A549 (cell line): ENCODE results near the gene HS6ST3. TPM values are rescaled to one million over a fixed set of nuclear protein-coding genes. Genes with fewer than 3 reads are reported as not detected.

Experiments used
- ATAC-seq, 2 experiments: fragments of 200-7000 bp in 1 of 2; fragments of >200 bp in 1 of 2; cut with Nextera tagmentation in 1 of 2; cut with Tn5 transposase in 1 of 2; 3 replicates each; pipeline versions ENCODE4 v1.8.0 to v1.9.1; 2018 to 2020; ENCODE audit warnings: mild to moderate bottlenecking in 1 of 2, moderate library complexity in 1 of 2
- CTCF ChIA-PET: fragments of 300-600 bp; sonication (Branson Sonifier 250); formaldehyde crosslinking; extraction: SDS; loops from one replicate; lab custom pipeline; 2021; ENCODE audit warnings: antibody characterized with exemption, inconsistent platforms; lab: Yijun Ruan, JAX
- POLR2A ChIA-PET: fragments of 350-600 bp; formaldehyde crosslinking; extraction: SDS; loops from one replicate; lab custom pipeline; 2021; ENCODE audit warnings: antibody characterized with exemption, inconsistent platforms; lab: Yijun Ruan, JAX
- DNase-seq, 2 experiments: peaks; one replicate each; pipeline versions ENCODE4 v3.0.0 to v3.0.0-alpha.2; 2011 to 2016; ENCODE audit warnings: low read depth in 1 of 2, low spot score in 1 of 2
- FAIRE-seq: peaks from 2 replicates; lab custom pipeline; 2011; peaks lifted over from hg19 to GRCh38; lab: Jason Lieb, UNC
- H3K27ac ChIP-seq, 2 experiments: fragments of >200 bp; sonication (Bioruptor Twin); formaldehyde crosslinking; 3 replicates each; pipeline ENCODE4 v1.5.1; 2016 to 2017
- H3K4me1 ChIP-seq: fragments of >200 bp; sonication (Bioruptor Twin); formaldehyde crosslinking; 3 replicates; pipeline ENCODE4 v1.6.1; 2016
- H3K4me2 ChIP-seq: fragments of >200 bp; sonication (Bioruptor Twin); formaldehyde crosslinking; 3 replicates; pipeline ENCODE4 v1.6.1; 2016
- H3K4me3 ChIP-seq: fragments of >200 bp; sonication (Bioruptor Twin); formaldehyde crosslinking; 3 replicates; pipeline ENCODE4 v1.5.1; 2016
- H3K9me3 ChIP-seq: fragments of >200 bp; sonication (Bioruptor Twin); formaldehyde crosslinking; 3 replicates; pipeline ENCODE4 v1.6.1; 2016
- ATOH8 ChIP-seq: fragments of 250-450 bp; sonication (Bioruptor Pico); IDR thresholded peaks from 2 replicates; pipeline ENCODE4 v1.5.0; 2020; ENCODE audit warnings: low read depth, mild to moderate bottlenecking, moderate library complexity
- BCL3 ChIP-seq: fragments of >200 bp; sonication (Bioruptor Twin); formaldehyde crosslinking; IDR thresholded peaks from 3 replicates; pipeline ENCODE4 v1.6.1; 2016
- CBX2 ChIP-seq: fragments of 200-600 bp; sonication (generic); IDR thresholded peaks from 2 replicates; pipeline ENCODE4 v1.6.1; 2016; ENCODE audit warnings: low read depth, mild to moderate bottlenecking, borderline replicate concordance
- CBX8 ChIP-seq: fragments of 200-600 bp; sonication (generic); IDR thresholded peaks from 2 replicates; pipeline ENCODE4 v1.6.1; 2016
- CHD4 ChIP-seq: fragments of 200-600 bp; sonication (generic); IDR thresholded peaks from 2 replicates; pipeline ENCODE4 v1.6.1; 2016; ENCODE audit warnings: antibody characterized with exemption, mild to moderate bottlenecking, borderline replicate concordance
- CTCF ChIP-seq: fragments of >200 bp; sonication (Bioruptor Twin); formaldehyde crosslinking; IDR thresholded peaks from 3 replicates; pipeline ENCODE4 v1.5.1; 2016
- EHF ChIP-seq: fragments of 250-450 bp; sonication (Bioruptor Pico); IDR thresholded peaks from 2 replicates; pipeline ENCODE4 v1.5.0; 2020; ENCODE audit warnings: mild to moderate bottlenecking
- EP300 ChIP-seq, 2 experiments: fragments of >200 bp; sonication (Bioruptor Twin); formaldehyde crosslinking; IDR thresholded peaks; 2 replicates in 1 of 2; 3 replicates in 1 of 2; pipeline ENCODE4 v1.6.1; 2016 to 2017
- FOSB ChIP-seq: fragments of 250-450 bp; sonication (Bioruptor Pico); IDR thresholded peaks from 2 replicates; pipeline ENCODE4 v1.5.0; 2020; ENCODE audit warnings: mild to moderate bottlenecking, moderate library complexity
- HDAC2 ChIP-seq: fragments of 200-600 bp; sonication (generic); IDR thresholded peaks from 2 replicates; pipeline ENCODE4 v1.6.1; 2016
- HOXB13 ChIP-seq: fragments of 250-450 bp; sonication (Bioruptor Pico); IDR thresholded peaks from 2 replicates; pipeline ENCODE4 v1.5.0; 2020; ENCODE audit warnings: low read depth, mild to moderate bottlenecking, moderate library complexity
- JUN ChIP-seq, 2 experiments: fragments of >200 bp; sonication (Bioruptor Twin); formaldehyde crosslinking; IDR thresholded peaks; 2 replicates in 1 of 2; 3 replicates in 1 of 2; pipeline ENCODE4 v1.6.1; 2016 to 2017
- JUNB ChIP-seq: fragments of >200 bp; sonication (Bioruptor Twin); formaldehyde crosslinking; IDR thresholded peaks from 2 replicates; pipeline ENCODE4 v1.6.1; 2016
- MAFK ChIP-seq: fragments of 450-650 bp; IDR thresholded peaks from 2 replicates; pipeline ENCODE4 v1.6.1; 2014; ENCODE audit not compliant: partially characterized antibody
- MAZ ChIP-seq: fragments of 150-350 bp; IDR thresholded peaks from 2 replicates; pipeline ENCODE4 v1.6.1; 2014; ENCODE audit warnings: antibody characterized with exemption, low read depth, low read length, borderline replicate concordance
- NPAS2 ChIP-seq: fragments of 250-450 bp; sonication (Bioruptor Pico); IDR thresholded peaks from 2 replicates; pipeline ENCODE4 v1.8.0; 2022; ENCODE audit warnings: mild to moderate bottlenecking, moderate library complexity, borderline replicate concordance
- NR3C1 ChIP-seq: fragments of >200 bp; sonication (Bioruptor Twin); formaldehyde crosslinking; IDR thresholded peaks from 3 replicates; pipeline ENCODE4 v1.6.1; 2017
- RAD21 ChIP-seq, 2 experiments: fragments of >200 bp in 1 of 2; sonication (Bioruptor Twin) in 1 of 2; formaldehyde crosslinking in 1 of 2; IDR thresholded peaks in 1 of 2; conservative IDR thresholded peaks in 1 of 2; 2 replicates in 1 of 2; 3 replicates in 1 of 2; pipeline ENCODE4 v1.6.1; 2012 to 2018; ENCODE audit warnings: inconsistent platforms in 1 of 2
- RARB ChIP-seq: fragments of 250-450 bp; sonication (Bioruptor Pico); IDR thresholded peaks from 2 replicates; pipeline ENCODE4 v1.8.0; 2021; ENCODE audit warnings: mild to moderate bottlenecking, moderate library complexity
- REST ChIP-seq: fragments of 200-600 bp; sonication (generic); IDR thresholded peaks from 2 replicates; pipeline ENCODE4 v1.6.1; 2016; ENCODE audit warnings: antibody characterized with exemption, mild to moderate bottlenecking, moderate library complexity
- ZC3H11A ChIP-seq: fragments of 450-650 bp; IDR thresholded peaks from 2 replicates; pipeline ENCODE4 v1.6.1; 2014; ENCODE audit warnings: antibody characterized with exemption, mild to moderate bottlenecking
- WGBS: methylation state at CpG from one replicate; pipeline ENCODE4 v1.1.6; 2017; ENCODE audit errors: missing lambda C conversion rate; 5-methylcytosine and 5-hydroxymethylcytosine counted together
- polyA plus RNA-seq, 4 experiments: library from polyadenylated mRNA; depleted of rRNA in 3 of 4; stranded (reverse); fragments of >200 nt; fragmentation: RNase III in 1 of 4; extraction: RNeasy Plus Mini Kit Qiagen cat#74134 plus additional on column Dnase treatment in 1 of 4; gene quantifications; 2 replicates in 3 of 4; 3 replicates in 1 of 4; pipeline ENCODE4 v1.2.3, GENCODE V29; 2011 to 2017

Gene HS6ST3
- polyA plus RNA-seq, 2 of the 4 experiments (the other 2 are of a cell fraction) = not detected

GRCh38 chr13:96221471-96221870 is 131.6 kb downstream of the HS6ST3 start:
- Histone ChIP-seq H3K4me3 (no peak overlapping the region), H3K27ac (no peak overlapping the region), H3K4me2 (no peak overlapping the region), H3K9me3 (no peaks in the 10 kb centered on the region), H3K4me1 (no peaks in the 10 kb centered on the region)
- FAIRE-seq (no peak), ATAC-seq (no peak), DNase-seq (no peak)
- POLR2A ChIA-PET = no interaction called here
- TF ChIP-seq EHF (no peak), CBX2 (no peak), BCL3 (no peak), JUN (IDR thresholded peaks at IDR 0.05) (no peak), HDAC2 (no peak), CHD4 (no peak), RARB (no peak), EP300 (IDR thresholded peaks at IDR 0.05) (no peak), CTCF (no peak), MAZ (no peak), JUNB (no peak)
- CTCF ChIA-PET = no interaction called here

GRCh38 chr13:96223231-96223630 is 133.3 kb downstream of the HS6ST3 start:
- no peak for ATAC-seq
- no peaks in the 10 kb centered on the region for H3K9me3 ChIP-seq
- CTCF ChIA-PET = interaction anchor here (0.8 to 1.2 kb wide), 2 partner anchors 8 to 14 kb away, joined by 3 read pairs; no protein-coding TSS in a partner anchor
- 13% methylated on average over 5 of the region's 5 CpGs for WGBS
- no peak overlapping the region for H3K4me3 ChIP-seq
- no peak overlapping the region for H3K4me2 ChIP-seq
- H3K27ac ChIP-seq = no peak overlapping the region
- TF ChIP-seq CBX2 (no peak), ATOH8 (CRISPR knock-in tag) (no peak), CHD4 (no peak), HOXB13 (CRISPR knock-in tag) (no peak), RAD21 (conservative IDR thresholded peaks at IDR 0.05 in 1 of 2, IDR thresholded peaks at IDR 0.05 in 1 of 2) (no peak), NPAS2 (CRISPR knock-in tag) (no peak), ZC3H11A (no peak), MAFK (no peak), CTCF (no peak), FOSB (CRISPR knock-in tag) (no peak), CBX8 (no peak), REST (no peak), NR3C1 (no peak)
- no peaks in the 10 kb centered on the region for H3K4me1 ChIP-seq
- no peak for FAIRE-seq
- POLR2A ChIA-PET = no interaction called here
- no peak for DNase-seq
